GM23248 (cell line): ENCODE results near the gene JAGN1.
"Not testable (repeated sequence)": the region's sequence is repeated elsewhere in the genome, so short reads cannot be mapped to it uniquely, and the experiment has no call there.

Experiments
- EZH2 ChIP-seq: fragments of 200-600 bp; sonication (generic); IDR thresholded peaks from 2 replicates; pipeline ENCODE4 v1.6.1; 2018; ENCODE audit warnings: antibody characterized with exemption, mild to moderate bottlenecking; ENCODE audit not compliant: insufficient read depth, poor library complexity, severe bottlenecking
- EZH2phosphoT487 ChIP-seq: fragments of 200-600 bp; sonication (generic); IDR thresholded peaks from 2 replicates; pipeline ENCODE4 v1.6.1; 2018; ENCODE audit warnings: antibody characterized with exemption, moderate library complexity, mild to moderate bottlenecking, low read depth; ENCODE audit not compliant: insufficient read depth

GRCh38 chr3:9854291-9854940 is 36.0 kb upstream of the JAGN1 start:
- TF ChIP-seq EZH2, EZH2phosphoT487: not testable (repeated sequence)
